Gastroesophageal sphincter (tissue), 4 donors: ENCODE data around the gene CD300LD. TPM values are rescaled to one million over a fixed set of nuclear protein-coding genes. Genes with fewer than 3 reads are reported as not detected.

ENCODE experiments used
- ATAC-seq: fragments of 150-250 bp; one replicate; pipeline ENCODE4 v1.9.1; 2016; ENCODE audit warnings: mild to moderate bottlenecking, moderate library complexity
- H3K27ac ChIP-seq, 4 donors: fragments of 200-600 bp; sonication (generic) in 3 of 4; 1 replicate in 3 of 4; 2 replicates in 1 of 4; pipeline ENCODE4 v1.5.1; 2016 to 2019
- H3K27me3 ChIP-seq: fragments of 200-600 bp; sonication (generic); one replicate; pipeline ENCODE4 v1.5.1; 2019
- H3K36me3 ChIP-seq, 2 donors: fragments of 200-600 bp; sonication (generic); one replicate each; pipeline ENCODE4 v1.5.1; 2019; ENCODE audit warnings: control low read depth in 1 of 2
- H3K4me1 ChIP-seq, 3 donors: fragments of 200-600 bp; sonication (generic); 1 replicate in 2 of 3; 2 replicates in 1 of 3; pipeline ENCODE4 v1.5.1; 2016 to 2019; ENCODE audit warnings: control low read depth in 2 of 3
- H3K4me3 ChIP-seq, 2 donors: fragments of 200-600 bp; sonication (generic); one replicate each; pipeline ENCODE4 v1.5.1; 2019; ENCODE audit warnings: mild to moderate bottlenecking in 1 of 2, moderate library complexity in 1 of 2
- H3K9me3 ChIP-seq, 3 donors: fragments of 200-600 bp; sonication (generic); one replicate each; pipeline ENCODE4 v1.5.1; 2017 to 2019; ENCODE audit warnings: control low read depth in 2 of 3
- CTCF ChIP-seq, 4 experiments: fragments of 200-600 bp in 2 of 4; fragments of 450-650 bp in 2 of 4; sonication (generic) in 1 of 4; IDR thresholded peaks; one replicate each; pipeline ENCODE4 v1.5.1; 2017 to 2019; ENCODE audit warnings: antibody characterized with exemption in 4 of 4, mild to moderate bottlenecking in 2 of 4, moderate library complexity in 2 of 4
- EP300 ChIP-seq: sonication (generic); formaldehyde crosslinking; IDR thresholded peaks from one replicate; pipeline ENCODE4 v1.6.1; 2017; ENCODE audit warnings: antibody characterized with exemption, mild to moderate bottlenecking
- POLR2A ChIP-seq, 2 donors: fragments of 450-650 bp; IDR thresholded peaks; one replicate each; pipeline ENCODE4 v1.6.1; 2017; ENCODE audit warnings: antibody characterized with exemption in 2 of 2, mild to moderate bottlenecking in 2 of 2, moderate library complexity in 1 of 2
- POLR2AphosphoS5 ChIP-seq: sonication (generic); formaldehyde crosslinking; IDR thresholded peaks from one replicate; pipeline ENCODE4 v1.6.1; 2017; ENCODE audit warnings: antibody characterized with exemption
- WGBS, 2 donors: methylation state at CpG; one replicate each; pipeline ENCODE4 v1.1.5; 2018; ENCODE audit warnings: low coverage in 1 of 2; 5-methylcytosine and 5-hydroxymethylcytosine counted together
- total RNA-seq, 4 donors: library from RNA; depleted of rRNA; stranded (reverse); fragments of >200 nt; gene quantifications; one replicate each; pipeline ENCODE4 v1.1.0, GENCODE V29; 2016

Gene CD300LD
- total RNA-seq, 4 donors from 2014 or later, result not detected

GRCh38 chr17:74568106-74568873, 23.8 kb downstream of the CD300LD start:
- TF ChIP-seq CTCF (IDR thresholded peaks at IDR 0.05) (no peak), POLR2AphosphoS5 (peak; percentile 9), EP300 (no peak), POLR2A (IDR thresholded peaks at IDR 0.05) (no peak)
- Histone ChIP-seq H3K4me1 (no peaks in the 10 kb centered on the region), H3K9me3 (peaks cover 0 to 8% (median 0%) of the 10 kb centered on the region in 3 donors), H3K4me3 (no peak overlapping the region), H3K27ac (no peak overlapping the region), H3K36me3 (no peaks in the 10 kb centered on the region), H3K27me3 (peaks cover 43% of the 10 kb centered on the region)
- WGBS, 2 donors, result 57 to 65% methylated on average over 2 to 4 of the region's 4 CpGs
- ATAC-seq, result no peak

DNA sequence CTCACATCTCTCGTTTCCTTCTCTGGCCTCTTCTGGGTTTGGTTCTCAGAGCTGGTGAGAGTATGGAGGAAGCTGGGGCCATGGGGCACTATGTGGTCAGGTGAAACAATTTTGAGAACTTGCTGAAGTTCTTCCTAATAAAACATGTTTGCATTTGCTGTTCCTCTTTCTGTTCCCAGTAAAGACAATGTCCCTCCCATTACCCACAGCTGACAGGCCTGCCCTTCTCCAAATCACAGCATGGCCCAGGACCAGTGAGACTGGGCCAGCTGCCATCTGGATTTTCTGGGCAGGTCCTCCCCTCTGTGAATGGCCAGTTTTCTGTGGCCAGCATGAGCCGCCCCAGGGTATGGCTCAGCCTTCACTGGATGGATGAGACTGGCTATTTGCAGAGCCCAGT, 24.7 kb downstream of the CD300LD start, which contains the start of gene CD300H:
Gene CD300H (minus strand): TSS at position 113 of the 400 bp plus-strand sequence.
- no peak for TF ChIP-seq CTCF (IDR thresholded peaks at IDR 0.05)
- no peak for TF ChIP-seq POLR2AphosphoS5
- TF ChIP-seq EP300, result no peak
- no peak for TF ChIP-seq POLR2A (IDR thresholded peaks at IDR 0.05)
- H3K27ac ChIP-seq, result no peak within 1 kb of the TSS
- no peaks in the 10 kb centered on the region for H3K4me1 ChIP-seq
- peaks cover 41% of the 10 kb centered on the region for H3K27me3 ChIP-seq
- 68 to 71% methylated on average over 1 to 2 of the region's 2 CpGs for WGBS, 2 donors
- H3K9me3 ChIP-seq, result peaks cover 0 to 6% (median 0%) of the 10 kb centered on the region in 3 donors
- no peaks in the 10 kb centered on the region for H3K36me3 ChIP-seq
- ATAC-seq, result no peak
- H3K4me3 ChIP-seq, result no peak within 1 kb of the TSS

GRCh38 chr17:74566132-74566753, 25.8 kb downstream of the CD300LD start:
- Histone ChIP-seq H3K9me3 (no peaks in the 10 kb centered on the region), H3K27me3 (peaks cover 46% of the 10 kb centered on the region), H3K4me1 (no peaks in the 10 kb centered on the region), H3K4me3 (no peak overlapping the region), H3K27ac (no peak overlapping the region), H3K36me3 (no peaks in the 10 kb centered on the region)
- WGBS, 2 donors, result 55 to 60% methylated on average over 1 to 6 of the region's 9 CpGs
- no peak for TF ChIP-seq POLR2AphosphoS5
- TF ChIP-seq CTCF (IDR thresholded peaks at IDR 0.05), result peak in 3 of 4 experiments; percentile 31 to 50 (median 37)
- ATAC-seq, result no peak

GRCh38 chr17:74565126-74565525, 27.0 kb downstream of the CD300LD start:
- no peaks in the 10 kb centered on the region for H3K9me3 ChIP-seq
- WGBS, 2 donors, result 43% methylated on average over 5 of the region's 5 CpGs; no CpG with 5 or more reads in 1 of the 2 donors
- TF ChIP-seq CTCF (IDR thresholded peaks at IDR 0.05), result no peak
- TF ChIP-seq POLR2A (IDR thresholded peaks at IDR 0.05), result no peak
- no peak for TF ChIP-seq POLR2AphosphoS5
- no peak for TF ChIP-seq EP300
- H3K4me3 ChIP-seq, result no peak overlapping the region
- peaks cover 39% of the 10 kb centered on the region for H3K27me3 ChIP-seq
- no peaks in the 10 kb centered on the region for H3K36me3 ChIP-seq
- no peak for ATAC-seq
- no peaks in the 10 kb centered on the region for H3K4me1 ChIP-seq
- H3K27ac ChIP-seq, result no peak overlapping the region
